ENCODE data around the gene CCDC141.

DNA sequence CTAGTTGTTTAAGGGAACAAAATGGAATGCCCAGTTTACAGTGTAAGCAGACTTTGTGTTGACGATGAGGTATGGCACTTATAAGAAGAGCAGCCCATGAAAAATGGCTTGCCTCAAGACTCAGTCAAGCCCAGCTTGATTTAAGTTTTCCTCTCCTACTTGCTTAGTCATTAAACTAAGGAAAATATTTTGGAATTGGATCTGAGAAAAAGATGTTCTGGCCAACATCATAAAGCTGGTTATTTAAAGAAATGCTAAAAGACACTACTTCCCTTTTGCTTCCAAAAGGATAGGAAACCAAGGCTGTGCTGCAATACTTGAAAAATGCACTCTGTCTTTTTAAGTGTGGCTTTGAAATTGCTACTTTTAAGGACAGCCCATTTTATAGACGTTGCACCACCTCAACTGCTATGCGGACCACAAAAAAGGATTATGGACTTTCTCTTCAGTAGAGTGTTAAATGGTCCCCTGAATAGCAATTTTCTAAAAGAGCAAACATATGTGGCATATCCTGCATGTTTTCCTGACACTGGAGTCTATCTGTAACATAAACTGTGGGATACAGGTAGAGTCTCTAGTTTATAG is 32.1 kb downstream of the CCDC141 start:
- TF ChIP-seq POLR2A (IDR thresholded peaks at IDR 0.05; ENCODE audit: low read depth, low read length), result no peak
- no peak for TF ChIP-seq PAX5 (IDR thresholded peaks at IDR 0.05; ENCODE audit: insufficient read depth, low read length, severe bottlenecking)
- no peak for TF ChIP-seq POLR2AphosphoS5 (IDR thresholded peaks at IDR 0.05; ENCODE audit: low read depth, low read length)
- TF ChIP-seq SPI1 (IDR thresholded peaks at IDR 0.05; ENCODE audit: low read depth, low read length), result no peak
- TF ChIP-seq TAF1 (IDR thresholded peaks at IDR 0.05; ENCODE audit: low read depth, low read length), result no peak

Data from GM12891 (cell line).